ENCODE measurements around the gene ZBTB37.
"Not testable (repeated sequence)": the region's sequence is repeated elsewhere in the genome, so short reads cannot be mapped to it uniquely, and the experiment has no call there.

Gene ZBTB37

DNA sequence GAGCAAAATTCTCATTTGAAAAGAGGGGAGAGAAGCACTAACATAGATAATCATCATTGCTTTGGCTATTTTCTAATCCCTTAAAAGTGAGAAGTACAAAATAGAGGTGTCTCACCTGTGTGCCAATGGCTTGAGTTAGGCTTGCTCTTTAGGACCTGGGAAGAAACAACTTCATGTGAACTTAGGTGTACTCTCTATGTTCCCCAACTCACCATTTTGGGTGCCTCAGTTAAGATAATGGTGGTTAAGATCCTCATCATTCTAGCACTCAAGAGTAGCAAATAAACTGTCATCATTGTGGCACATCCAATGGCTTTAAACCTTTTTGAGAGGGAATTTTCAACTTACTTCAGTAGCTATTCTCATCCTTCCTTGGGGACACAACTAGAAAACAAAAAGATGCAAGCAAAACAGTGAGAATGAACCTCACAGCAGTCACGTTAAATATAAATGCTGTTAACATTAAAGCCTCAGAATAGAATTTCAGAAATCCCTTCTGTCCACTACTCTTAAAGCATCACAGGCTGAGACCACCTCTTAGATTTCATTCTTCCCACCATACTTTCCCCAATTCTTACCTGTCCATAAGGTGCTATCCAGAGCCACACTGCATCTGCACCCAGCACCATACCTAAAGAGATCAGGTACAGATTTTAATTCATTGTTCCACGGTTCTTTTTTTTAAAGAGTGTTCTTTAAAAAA lies 1.6 kb upstream of the ZBTB37 start:
- DNase-seq = no peak

DNA sequence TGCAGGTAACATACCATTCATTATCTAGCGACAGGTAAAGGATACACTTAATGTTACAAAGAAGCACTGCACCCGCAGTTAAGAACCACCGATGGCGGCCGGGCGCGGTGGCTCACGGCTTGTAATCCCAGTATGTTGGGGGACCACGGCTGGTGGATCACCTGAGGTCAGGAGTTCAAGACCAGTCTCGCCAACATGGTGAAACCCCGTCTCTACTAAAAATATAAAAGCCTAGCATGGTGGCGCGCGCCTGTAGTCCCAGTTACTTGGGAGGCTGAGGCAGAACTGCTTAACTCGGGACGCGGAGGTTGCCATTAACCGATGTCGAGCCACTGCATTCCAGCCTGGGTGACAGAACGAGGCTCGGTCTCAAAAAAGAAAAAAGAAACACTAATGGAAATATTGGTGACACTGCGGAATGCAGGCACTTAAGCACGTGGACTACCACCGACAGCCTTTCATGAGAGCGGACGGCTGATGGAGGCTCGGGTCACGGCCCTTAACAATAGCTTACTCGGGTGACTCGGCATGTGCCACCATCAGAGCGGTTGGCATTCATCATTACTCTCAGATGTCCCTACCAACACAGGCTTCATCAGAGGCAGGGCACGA lies 933 bp upstream of the ZBTB37 start:
- DNase-seq = peak; percentile 16

DNA sequence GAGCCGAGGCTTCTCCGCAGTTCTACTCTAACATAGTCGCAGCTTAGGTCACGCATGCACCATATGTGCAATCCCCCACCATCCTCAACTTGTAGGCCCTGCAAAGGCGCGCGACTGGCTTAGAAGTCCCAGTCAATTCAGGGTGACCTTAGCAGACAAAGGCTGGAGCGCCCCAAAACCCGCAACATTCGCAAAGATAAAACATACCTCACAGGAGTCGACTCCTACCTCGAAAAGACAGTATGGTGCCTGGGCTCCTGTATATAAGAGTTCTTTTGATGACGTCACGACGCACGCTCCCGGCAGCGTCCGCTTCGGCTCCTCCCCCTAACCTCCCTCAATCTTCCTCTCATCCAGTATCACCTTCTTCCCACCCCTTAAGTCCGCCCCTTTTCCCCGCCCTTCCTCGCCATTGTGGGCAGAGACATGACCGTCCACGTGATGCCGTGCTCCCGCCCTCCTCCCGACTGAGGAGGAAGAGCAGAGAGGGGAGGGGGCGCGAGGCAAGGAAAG lies 371 bp upstream of the ZBTB37 start, which contains the start of gene GAS5:
TSS of gene GAS5 (minus strand) at position 237 of the 513 bp plus-strand sequence.
- DNase-seq = peak; percentile 98

DNA sequence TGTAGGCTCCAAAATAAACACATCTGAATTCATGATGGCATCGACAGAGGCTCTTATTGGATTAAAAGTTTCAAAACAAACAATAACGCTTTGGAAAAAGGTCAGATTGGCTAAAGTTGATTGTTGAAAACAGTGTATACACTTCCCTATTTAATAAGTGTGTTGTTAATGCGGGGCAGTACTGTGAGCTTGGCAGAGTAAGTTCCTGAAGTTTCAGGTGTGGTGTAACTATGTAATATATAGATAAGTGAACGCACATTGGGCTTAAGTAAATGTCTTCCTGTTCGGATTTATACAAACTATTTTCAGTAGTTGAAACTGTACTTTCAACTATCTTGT lies 810 bp downstream of the ZBTB37 start:
- no peak for DNase-seq

DNA sequence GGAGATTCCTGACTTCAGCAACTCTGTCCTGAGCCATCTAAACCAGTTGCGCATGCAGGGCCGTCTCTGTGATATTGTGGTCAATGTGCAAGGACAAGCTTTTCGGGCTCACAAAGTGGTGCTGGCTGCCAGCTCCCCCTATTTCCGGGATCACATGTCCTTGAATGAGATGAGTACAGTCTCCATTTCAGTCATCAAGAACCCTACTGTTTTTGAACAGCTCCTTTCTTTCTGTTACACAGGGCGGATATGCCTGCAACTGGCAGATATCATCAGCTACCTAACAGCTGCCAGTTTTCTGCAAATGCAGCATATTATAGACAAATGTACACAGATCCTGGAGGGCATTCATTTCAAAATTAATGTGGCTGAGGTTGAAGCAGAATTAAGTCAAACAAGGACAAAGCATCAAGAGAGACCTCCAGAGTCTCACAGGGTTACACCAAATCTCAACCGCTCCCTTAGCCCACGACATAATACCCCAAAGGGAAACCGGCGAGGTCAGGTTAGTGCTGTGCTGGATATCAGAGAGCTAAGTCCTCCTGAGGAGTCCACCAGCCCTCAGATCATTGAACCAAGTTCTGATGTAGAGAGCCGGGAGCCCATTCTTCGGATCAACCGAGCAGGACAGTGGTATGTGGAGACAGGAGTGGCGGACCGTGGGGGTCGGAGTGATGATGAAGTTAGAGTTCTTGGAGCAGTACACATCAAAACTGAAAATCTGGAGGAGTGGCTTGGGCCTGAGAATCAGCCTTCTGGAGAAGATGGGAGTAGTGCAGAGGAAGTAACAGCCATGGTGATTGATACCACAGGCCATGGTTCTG lies 2.3 kb downstream of the ZBTB37 start:
- DNase-seq = no peak

DNA sequence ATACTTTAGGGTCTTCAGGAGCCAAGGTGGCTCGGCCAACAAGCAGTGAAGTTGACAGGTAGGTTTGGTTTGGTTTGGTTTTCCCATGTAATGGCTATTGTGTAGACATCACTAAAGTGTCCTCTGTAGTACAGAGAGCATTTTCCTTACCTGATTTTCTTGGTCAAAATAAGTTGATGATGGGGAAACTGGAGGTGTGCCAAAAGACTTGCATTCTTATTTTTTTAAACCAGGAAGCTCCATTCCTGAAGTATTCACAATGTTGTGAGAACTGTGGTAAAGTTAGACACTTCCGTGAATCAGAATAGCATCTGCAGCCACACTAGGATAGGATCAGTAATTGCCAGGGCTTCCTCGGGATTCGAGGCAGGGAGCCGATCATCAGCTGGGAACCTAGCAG lies 2.9 kb downstream of the ZBTB37 start:
- no peak for DNase-seq

DNA sequence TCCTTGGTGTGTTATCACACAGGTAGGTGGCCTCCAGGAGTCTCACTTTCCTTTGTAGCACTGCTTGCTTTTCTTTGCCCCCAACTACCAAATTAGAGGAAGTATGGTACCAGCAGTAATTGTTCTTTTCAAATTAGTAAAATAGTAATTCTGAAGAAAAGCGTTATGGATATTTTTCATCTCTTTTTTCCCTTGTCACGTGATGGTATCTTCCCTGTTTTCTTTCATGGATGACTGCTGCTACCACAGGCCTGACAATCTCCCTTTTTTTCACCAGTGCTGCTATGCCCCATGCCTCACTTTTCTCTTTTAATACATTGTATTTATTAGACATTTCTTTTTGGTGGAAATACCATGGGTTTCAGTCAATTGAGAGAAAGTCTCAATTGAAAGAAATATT lies 3.3 kb downstream of the ZBTB37 start:
- DNase-seq = no peak

DNA sequence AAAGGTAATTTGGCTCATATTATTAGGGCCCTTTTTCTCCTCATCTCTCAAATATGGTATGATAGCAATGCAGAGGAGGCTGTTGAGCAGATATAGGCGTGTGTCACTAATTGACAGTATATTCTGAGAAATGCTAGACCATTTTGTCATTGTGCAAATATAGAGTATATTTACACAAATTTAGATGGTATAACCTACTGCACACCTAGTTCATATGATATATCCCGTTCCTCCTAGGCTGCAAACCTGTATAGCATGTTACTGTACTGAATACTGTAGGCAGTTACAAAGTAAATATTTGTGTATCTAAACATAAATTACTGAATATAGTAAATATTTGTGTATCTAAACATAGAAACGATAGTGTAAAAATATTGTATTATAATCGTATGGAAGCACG lies 8.6 kb downstream of the ZBTB37 start:
- DNase-seq = no peak

DNA sequence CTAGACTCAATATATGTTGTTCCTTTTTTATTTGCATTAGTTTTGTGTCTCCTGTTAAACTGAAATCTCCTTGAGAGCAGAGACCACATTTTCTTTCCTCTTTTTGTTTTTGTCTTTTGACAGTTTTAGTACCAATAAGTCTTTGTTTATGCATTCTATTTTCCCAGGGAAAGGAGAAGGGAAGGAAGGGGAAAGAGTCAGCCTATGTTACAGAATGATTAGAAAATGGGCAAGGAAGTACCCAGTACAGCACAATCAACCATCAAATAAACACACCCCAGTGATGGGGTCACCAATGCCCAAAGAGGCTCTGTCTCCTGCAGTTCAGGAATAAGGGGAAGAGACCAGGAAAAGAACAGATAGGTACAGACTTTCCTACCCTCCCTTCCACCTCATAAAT lies 10.1 kb downstream of the ZBTB37 start:
- no peak for DNase-seq

DNA sequence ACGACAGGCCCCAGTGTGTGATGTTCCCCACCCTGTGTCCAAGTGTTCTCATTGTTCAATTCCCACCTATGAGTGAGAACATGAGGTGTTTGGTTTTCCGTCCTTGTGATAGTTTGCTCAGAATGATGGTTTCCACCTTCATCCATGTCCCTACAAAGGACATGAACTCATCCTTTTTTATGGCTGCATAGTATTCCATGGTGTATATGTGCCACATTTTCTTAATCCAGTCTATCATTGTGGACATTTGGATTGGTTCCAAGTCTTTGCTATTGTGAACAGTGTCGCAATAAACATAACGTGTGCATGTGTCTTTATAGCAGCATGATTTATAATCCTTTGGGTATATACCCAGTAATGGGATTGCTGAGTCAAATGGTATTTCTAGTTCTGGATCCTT lies 12.9 kb downstream of the ZBTB37 start:
- DNase-seq = not testable (repeated sequence)

DNA sequence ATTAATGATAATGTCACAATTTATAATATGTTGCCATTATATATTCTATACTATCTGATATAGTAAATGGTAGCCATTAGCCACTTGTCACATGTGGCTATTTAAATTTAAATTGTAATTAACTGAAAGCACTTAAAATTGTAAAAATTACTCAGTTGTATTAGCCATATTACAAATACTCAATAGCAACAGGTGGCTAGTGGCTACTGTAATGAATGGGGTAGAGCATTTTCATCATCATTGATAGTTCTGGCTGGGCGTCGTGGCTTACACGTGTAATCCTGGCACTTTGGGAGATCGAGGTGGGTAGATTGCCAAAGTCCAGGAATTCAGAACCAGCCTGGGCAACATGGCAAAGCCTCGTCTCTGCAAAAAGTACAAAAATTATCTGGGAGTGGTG lies 16.5 kb downstream of the ZBTB37 start:
- DNase-seq = no peak

DNA sequence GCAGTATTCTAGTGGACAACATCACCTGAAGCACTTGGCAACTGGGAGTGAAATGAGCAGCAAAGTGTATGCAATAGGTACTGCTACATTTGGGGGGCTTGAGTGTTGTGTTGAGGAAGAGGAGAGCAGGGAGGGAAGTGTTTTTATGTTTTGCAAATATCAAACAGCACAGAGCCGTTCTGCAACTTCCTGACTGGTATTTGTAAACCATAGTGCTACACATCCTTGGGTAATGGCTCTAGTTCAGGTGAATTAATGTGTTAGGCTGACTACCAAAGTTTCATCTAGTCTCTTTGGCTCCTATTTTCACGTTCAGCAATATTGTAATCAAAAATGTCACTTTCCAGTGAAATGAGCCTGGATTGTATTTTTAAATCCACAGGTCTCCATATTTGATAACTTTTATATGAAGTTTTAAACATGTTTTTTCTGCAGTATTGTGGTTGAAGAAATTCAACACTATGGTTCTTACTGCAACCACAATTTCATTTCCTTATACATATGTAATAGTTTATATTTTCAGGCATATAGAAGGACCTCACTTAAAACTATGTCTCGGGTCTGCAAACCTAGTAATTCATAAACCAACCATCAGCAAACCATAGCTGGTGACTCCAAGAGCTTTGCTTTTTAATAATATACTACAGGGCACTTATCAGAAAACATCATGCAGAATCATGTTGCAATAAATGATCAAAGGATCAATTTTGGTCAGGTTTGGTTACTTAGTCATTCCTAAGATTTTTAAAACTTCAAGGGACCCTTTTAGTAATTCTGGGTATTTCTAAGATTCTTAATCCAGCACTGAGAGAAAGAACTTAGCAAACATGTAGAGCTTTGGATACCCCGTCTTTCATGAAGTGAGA lies 18.8 kb downstream of the ZBTB37 start:
- no peak for DNase-seq

DNA sequence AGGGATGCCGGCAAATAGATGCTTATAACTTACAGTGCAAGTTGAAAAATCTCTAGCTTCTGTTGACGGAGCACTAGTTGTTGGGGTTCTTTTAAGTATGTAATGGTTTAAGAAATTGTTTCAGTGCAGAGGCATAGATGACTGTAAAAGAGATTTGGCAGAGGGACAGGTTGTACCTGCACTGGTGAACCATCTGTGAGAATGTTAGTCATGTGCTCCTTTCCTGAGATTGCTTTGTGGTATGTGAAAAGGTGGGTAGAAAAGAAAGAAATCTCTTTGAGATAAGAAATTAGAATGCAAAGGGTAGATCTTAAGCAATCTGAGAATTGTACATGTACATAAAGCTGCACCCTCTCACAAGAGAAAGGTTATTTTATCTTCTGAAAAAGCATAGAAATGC lies 19.4 kb downstream of the ZBTB37 start:
- no peak for DNase-seq

DNA sequence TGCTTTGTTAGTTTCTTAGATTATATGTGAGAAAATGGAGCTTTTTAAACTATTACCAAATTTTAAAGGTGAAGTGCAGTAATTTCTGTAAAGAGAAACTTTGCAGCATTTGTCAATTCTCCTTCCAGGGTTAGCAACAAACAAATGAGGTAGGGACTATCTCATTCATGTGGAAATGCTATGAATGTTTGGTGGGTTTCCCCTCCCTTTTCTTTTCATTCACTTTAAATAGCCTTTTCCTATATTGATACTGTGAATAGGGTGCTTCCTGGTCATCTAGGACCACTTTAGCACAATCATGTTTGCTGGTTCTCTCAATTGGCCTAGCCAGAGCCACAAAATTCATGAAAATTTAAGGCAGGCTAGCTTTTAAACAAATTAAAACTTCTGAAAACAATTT lies 20.6 kb downstream of the ZBTB37 start:
- DNase-seq = no peak

DNA sequence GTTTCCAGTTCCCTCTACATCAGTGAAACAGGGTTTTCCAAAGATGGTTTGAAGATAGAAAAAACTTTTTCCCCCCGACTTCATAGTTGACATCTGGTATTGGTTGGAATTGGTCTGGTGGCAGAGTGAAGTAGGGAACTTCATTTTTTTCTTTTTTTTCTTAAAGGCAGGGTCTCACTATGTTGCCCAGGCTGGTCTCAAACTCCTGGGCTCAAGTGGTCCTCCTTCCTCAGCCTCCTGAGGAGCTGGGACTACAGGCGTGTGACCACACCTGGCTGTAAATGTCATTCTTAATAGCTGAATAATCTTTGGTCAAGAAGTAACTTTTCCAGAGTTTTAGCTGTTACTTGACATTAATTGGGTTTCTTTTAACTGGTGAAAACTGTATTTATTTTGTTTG lies 21.7 kb downstream of the ZBTB37 start:
- DNase-seq = no peak

DNA sequence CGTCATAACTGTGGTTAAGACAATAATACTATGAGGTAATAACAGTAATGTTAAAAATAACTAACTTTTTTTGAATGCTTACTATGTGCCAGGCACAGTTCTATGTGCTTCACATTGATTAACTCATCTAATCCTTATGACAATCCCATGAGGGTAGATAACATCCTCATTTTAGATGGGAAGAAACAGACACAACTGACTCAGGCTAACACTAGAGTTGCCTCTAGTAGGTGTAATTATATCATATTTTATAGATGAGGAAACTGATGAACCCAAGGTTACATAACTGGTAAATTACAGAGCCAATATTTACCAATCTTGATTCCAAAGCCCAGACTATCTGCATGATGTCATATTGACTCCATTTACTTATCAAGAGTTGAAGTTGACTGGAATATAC lies 25.4 kb downstream of the ZBTB37 start:
- no peak for DNase-seq

DNA sequence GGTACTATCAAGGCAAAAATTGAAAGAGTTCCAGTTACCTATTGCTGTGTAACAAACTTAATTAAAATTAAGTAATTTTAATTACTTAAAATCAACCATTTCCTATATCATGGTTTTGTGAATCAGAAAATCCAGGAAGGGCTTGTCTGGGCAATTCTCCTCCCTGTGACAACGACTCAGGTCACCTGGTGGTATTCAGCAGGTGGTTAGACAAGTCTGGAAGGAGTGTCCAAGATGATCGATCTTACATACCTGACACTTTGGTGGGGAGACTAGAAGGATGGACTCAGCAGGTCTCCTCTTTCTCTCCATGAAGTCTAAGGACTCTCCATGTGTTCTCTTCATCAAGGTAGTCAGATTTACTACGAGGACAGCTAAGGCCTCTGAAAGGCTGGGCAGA lies 26.0 kb downstream of the ZBTB37 start:
- DNase-seq = no peak

DNA sequence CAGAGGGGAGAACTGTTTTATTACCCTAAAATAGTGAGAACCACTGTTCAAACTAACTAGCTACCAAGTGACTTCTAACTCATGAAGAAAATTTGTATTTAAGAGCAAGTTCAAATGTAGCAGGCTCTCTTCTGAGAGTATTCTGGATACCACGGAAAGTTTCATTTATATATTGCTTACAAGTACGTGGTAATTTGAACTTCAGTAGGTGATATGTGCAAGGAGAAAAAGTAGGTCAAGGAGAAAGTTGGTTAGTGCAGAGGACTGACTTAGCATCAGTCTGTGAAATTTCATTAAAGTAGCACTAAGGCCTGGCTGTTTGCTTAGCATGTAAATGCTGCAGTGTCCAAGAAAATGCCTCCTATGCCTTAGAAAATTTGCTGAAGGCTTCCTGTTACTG lies 32.2 kb downstream of the ZBTB37 start:
- no peak for DNase-seq

DNA sequence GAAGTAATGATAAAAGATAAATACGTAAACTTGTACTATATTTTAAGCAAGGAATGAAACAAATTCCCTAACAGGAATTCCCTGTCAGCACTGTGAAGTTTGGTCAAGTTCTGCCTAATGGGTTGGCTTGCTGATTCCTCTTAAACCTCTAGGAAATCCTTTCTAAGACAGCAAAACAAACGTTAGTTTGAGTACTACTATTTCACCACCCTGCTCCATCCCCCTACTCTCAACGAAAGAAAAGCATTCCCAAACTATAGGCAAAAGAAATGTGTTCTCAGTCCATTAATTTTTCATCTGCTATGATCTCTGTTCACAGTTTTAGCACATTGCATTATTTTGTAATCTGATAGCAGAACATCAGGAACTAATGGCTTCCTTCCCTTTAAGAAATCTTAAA lies 32.8 kb downstream of the ZBTB37 start:
- DNase-seq = no peak

DNA sequence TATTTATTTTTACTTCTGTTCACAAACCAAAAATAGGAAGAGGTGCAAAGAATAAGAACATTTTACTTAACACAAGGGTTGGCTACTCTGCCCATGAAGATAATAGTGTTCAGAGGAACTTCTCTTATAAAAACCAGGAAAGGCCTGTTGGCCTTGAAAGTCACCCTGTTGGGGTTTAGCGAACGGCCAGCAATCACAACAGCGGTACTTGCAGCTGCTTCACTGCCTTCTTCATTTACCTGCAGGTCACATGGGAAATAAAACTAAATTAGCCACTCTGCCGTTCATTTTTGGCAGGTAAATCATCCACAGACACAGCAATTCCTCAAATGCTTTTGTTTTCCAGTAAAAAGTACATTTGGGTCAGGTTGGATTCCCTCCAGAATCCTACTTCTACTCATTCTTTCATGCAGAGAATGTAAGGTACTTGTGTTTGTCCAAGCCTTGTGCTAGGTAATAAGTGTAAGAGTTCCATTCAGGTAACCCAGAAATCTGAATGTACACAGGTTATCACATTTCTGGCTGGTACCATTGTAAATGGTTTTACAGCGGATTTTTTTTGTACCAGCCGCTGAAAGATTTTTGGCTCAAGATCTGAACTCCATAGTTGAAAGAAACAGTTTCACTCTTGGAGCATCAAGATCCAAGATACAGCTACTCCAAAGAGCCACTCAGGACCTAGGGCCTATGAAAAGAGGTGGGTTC lies 35.8 kb downstream of the ZBTB37 start:
- DNase-seq = no peak

DNA sequence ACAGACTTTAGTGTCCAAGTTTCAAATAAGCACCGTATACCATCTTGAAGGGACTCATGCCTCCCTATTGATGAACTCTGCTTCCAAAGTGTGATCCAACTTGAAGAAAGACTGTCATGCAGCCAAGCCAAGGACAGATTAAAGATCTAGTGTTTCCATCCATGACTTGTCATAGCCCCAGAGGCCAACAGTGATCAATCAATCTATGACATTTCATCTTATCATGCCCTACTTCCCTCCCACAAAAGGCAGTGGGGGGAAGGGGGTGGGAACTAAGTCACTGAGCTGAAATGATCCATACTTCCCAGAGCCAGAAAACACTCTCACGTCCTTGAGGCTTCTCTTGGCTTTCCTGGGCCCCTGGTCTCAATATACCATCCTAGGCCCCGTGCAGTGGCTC lies 44.9 kb downstream of the ZBTB37 start:
- DNase-seq = no peak

DNA sequence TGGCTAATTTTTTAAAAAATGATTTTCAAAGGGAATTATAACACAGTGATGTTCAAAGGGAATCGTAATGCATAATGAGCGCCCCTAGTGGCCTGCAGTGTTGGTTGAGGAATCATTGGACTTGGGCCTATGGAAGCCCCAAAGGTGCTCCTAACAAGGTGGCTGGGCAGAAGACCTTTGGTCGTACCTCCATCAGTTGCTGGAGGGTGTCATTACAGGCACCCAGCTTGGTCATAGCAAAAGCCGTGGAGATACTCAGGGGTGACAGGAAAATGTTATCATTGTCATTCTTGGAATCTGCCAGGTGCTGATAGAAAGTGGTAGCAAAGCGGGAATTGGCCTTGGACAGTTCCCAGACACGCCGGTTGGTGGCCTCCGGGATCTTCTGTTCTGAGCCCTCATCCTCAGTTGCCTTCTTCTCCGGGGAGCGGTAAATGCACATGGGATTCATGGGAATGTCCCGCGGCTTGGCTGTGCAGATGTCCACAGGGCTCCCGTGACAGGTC lies 46.2 kb downstream of the ZBTB37 start:
- DNase-seq = peak; percentile 6

Data from NCI-H510A (cell line).